Activated T-cell treated with anti-CD3 and anti-CD28 coated beads, Interleukin-2, amount 50 U/mL, for 72 hours (primary cell): Measurements from ENCODE around the gene MYOF. TPM values are rescaled to one million over a fixed set of nuclear protein-coding genes. Genes with fewer than 3 reads are reported as not detected.
A peak's percentile ranks its signal among the peaks of the same experiment; 100 is the strongest.
"Not testable (repeated sequence)": the region's sequence is repeated elsewhere in the genome, so short reads cannot be mapped to it uniquely, and the experiment has no call there.

ENCODE experiments used
- ATAC-seq, 2 donors: fragments of 150-1000 bp; cut with Tn5 transposase; replicated peaks in 1 of 2; 2 replicates each; pipeline ENCODE4 v1.10.0; 2021; ENCODE audit warnings: moderate library complexity in 2 of 2, mild to moderate bottlenecking in 1 of 2
- DNase-seq, 2 donors: peaks; one replicate each; pipeline ENCODE4 v3.0.0; 2021 to 2022; ENCODE audit warnings: mixed read lengths in 1 of 2
- H3K27ac Mint-ChIP-seq: one replicate; pipeline ENCODE4 v1.8.0; 2022; ENCODE audit warnings: mild to moderate bottlenecking, moderate library complexity, mixed read lengths
- H3K27me3 Mint-ChIP-seq: one replicate; pipeline ENCODE4 v1.8.0; 2022; ENCODE audit warnings: low read depth, mixed read lengths
- H3K36me3 Mint-ChIP-seq, 2 donors: one replicate each; pipeline ENCODE4 v1.8.0; 2022; ENCODE audit warnings: mixed read lengths in 2 of 2, mild to moderate bottlenecking in 1 of 2; ENCODE audit not compliant: insufficient read depth in 2 of 2
- H3K4me1 Mint-ChIP-seq: one replicate; pipeline ENCODE4 v1.8.0; 2022; ENCODE audit warnings: low read depth, mixed read lengths
- H3K4me3 Mint-ChIP-seq, 2 donors: one replicate each; pipeline ENCODE4 v1.8.0; 2022; ENCODE audit warnings: mild to moderate bottlenecking in 2 of 2, mixed read lengths in 2 of 2, moderate library complexity in 2 of 2
- H3K9me3 Mint-ChIP-seq, 2 donors: one replicate each; pipeline ENCODE4 v1.8.0; 2022; ENCODE audit warnings: mixed read lengths in 2 of 2
- total RNA-seq, 2 donors: library from RNA; stranded (reverse); gene quantifications; one replicate each; pipeline ENCODE4 v1.2.3, GENCODE V29; 2022

Gene MYOF
- total RNA-seq, 2 donors from 2014 or later: 32.3 to 32.4 TPM

DNA sequence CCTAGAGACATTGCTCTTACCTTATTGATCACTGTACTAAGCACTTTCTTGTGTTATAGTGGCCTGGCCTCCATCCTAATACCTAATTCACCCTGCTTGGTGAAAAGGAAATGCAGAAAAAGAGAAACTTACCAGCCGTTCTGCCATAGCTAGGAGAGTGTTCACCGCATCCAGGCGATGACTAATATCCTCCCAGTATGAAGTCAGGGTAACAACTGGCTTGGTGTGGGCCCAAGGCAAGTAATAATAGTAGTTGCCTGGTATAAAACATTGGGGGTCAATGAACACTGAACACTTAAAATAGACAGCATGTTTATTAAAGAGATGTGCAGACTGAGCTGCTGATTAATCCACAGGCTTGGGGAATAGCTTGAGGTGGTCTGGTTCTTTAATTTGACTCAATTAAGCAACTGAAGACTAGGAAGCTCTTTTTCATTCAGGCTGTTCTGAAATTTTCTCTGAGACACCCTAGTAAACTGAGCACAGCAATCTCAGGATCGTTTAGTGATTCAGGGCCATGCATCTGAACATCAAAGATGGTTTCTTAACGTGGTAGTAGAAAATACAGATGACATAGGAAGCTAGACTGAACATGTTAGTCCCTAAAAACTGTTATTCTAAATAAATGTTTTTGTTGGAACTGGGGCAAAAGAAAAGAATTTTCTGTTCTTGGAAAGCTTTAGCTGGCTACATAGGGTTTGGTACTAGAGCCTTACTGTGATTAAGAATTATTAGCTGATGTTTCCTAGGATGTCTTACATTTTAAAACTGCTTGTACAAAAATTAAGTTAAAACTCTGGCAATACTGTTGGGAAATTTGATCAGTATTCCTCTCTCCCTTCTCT lies 102.2 kb downstream of the MYOF start:
- H3K4me1 Mint-ChIP-seq: peaks cover 60% of the 10 kb centered on the region
- peak; percentile 89 to 93 for ATAC-seq
- peak overlapping the region; percentile 74 to 85 for H3K4me3 Mint-ChIP-seq
- H3K36me3 Mint-ChIP-seq: peaks cover 2 to 14% of the 10 kb centered on the region in 2 donors
- H3K27ac Mint-ChIP-seq: peak overlapping the region; percentile 98
- no peaks in the 10 kb centered on the region for H3K27me3 Mint-ChIP-seq
- peak; percentile 64 to 75 for DNase-seq
- no peaks in the 10 kb centered on the region for H3K9me3 Mint-ChIP-seq

- H3K9me3 Mint-ChIP-seq: no peaks in the 10 kb centered on the region
- peak; percentile 43 to 45 for DNase-seq
- peak overlapping the region; percentile 98 for H3K27ac Mint-ChIP-seq
- H3K36me3 Mint-ChIP-seq: peaks cover 6 to 18% of the 10 kb centered on the region in 2 donors
- peaks cover 60% of the 10 kb centered on the region for H3K4me1 Mint-ChIP-seq
- peak overlapping the region; percentile 74 to 85 for H3K4me3 Mint-ChIP-seq
- H3K27me3 Mint-ChIP-seq: no peaks in the 10 kb centered on the region
- peak; percentile 82 for ATAC-seq
These were observed 103.0 kb downstream of the MYOF start for GRCh38 chr10:93378997-93379730.

DNA sequence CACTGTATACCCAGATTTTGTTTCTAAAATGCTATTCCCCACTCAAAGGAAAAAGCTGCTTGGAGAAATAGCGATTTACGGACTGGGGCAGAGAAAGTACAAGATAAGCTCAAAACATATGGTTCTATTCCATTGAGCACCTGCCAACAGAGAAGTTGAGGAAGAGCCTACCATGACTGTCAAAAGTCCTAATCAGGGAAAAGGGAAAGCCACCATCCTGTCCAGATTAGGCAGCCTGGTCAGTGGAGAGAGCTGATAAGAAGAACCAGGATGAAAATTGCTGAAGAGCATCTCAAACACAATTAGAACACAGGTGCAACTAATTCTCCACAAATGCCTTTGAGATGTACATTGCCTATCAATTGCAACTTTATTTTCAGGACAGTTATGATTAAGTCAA lies 104.1 kb downstream of the MYOF start:
- H3K36me3 Mint-ChIP-seq: peaks cover 8 to 15% of the 10 kb centered on the region in 2 donors
- no peak for ATAC-seq
- no peak for DNase-seq
- no peaks in the 10 kb centered on the region for H3K9me3 Mint-ChIP-seq
- no peaks in the 10 kb centered on the region for H3K27me3 Mint-ChIP-seq
- H3K4me3 Mint-ChIP-seq: no peak overlapping the region
- H3K4me1 Mint-ChIP-seq: peaks cover 50% of the 10 kb centered on the region
- no peak overlapping the region for H3K27ac Mint-ChIP-seq

DNA sequence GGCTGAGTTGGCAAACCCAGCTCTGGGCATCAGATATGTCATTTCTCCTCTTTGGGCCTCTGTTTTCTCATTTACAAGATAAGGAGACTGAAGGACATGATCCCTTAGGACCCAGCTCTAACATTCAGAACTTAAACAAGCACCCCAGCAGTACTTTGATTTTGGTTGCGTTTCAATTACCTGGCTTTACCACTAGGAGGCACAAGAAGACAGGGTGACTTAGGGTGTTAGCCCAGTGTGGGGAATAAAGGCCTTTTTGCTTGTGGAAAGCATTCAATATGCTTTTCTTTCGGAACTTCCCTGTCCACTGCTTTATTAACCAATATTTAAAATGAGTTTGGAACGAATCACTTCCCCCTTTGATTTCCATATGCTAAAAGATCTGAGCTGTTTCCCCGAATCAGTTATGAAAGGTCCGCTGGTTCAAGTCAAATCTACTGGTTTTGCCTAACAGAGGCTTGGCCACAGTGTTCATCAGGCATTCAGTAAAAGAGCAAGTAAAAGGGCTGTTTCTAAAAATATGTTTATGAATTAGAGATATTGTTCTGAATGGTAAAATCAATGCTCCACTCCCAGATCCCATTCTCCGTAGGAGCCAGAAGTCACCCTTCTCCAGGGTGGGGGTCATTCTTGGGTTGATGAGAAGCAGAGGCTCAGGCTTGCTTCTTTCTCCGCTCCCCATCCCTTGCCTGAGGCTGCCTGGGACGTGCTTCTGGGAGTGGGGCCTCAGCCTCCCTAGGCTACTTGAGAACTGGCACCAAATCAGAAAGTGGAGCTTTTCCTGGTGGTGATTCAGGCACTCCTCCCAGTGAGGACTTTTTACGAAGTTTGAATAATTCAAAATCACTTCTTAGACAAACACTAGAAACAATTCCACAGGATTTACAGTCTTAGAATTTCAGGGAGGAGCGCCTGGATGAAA lies 105.5 kb downstream of the MYOF start:
- Mint-ChIP-seq H3K4me3 (no peak overlapping the region), H3K27ac (peak overlapping the region; percentile 82), H3K36me3 (peaks cover 8 to 15% of the 10 kb centered on the region in 2 donors), H3K9me3 (no peaks in the 10 kb centered on the region), H3K4me1 (peaks cover 47% of the 10 kb centered on the region), H3K27me3 (no peaks in the 10 kb centered on the region)
- peak; percentile 24 to 27 for ATAC-seq
- peak; percentile 52 to 65 for DNase-seq

GRCh38 chr10:93370961-93371360 lies 111.2 kb downstream of the MYOF start:
- H3K27ac Mint-ChIP-seq: no peak overlapping the region
- no peak for ATAC-seq
- no peak overlapping the region for H3K4me3 Mint-ChIP-seq
- peaks cover 6 to 11% of the 10 kb centered on the region in 2 donors for H3K36me3 Mint-ChIP-seq
- H3K9me3 Mint-ChIP-seq: no peaks in the 10 kb centered on the region
- no peaks in the 10 kb centered on the region for H3K27me3 Mint-ChIP-seq
- peaks cover 4% of the 10 kb centered on the region for H3K4me1 Mint-ChIP-seq
- DNase-seq: no peak

DNA sequence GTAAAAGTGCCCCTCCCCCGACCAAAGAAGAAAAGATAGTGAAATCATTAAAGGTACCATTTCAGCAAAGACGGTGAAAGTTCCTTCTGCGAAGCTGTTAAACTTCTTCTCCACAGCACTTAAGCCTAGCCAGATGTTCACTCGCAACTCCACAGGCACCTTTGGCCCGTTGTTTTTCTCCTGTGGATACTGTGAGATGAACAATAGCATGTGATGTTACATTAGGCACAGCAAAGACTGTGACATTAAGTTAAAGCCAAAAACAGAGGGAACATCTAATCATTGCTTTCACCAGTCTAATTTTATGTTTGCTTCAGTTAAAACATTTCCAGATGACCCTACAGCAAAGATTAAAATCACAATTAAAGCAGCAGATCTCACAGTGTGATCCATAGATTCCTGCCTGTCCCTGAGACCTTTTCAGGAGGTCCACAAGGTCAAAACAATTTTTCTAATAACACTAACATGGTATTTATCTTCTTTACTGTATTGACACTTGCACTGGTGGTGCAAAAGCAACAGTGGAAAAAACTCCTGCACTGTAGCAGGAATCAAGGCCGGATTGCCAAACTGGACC lies 112.5 kb downstream of the MYOF start:
- Mint-ChIP-seq H3K27ac (no peak overlapping the region), H3K4me1 (no peaks in the 10 kb centered on the region), H3K36me3 (peaks cover 6 to 14% of the 10 kb centered on the region in 2 donors), H3K9me3 (no peaks in the 10 kb centered on the region), H3K4me3 (no peak overlapping the region), H3K27me3 (no peaks in the 10 kb centered on the region)
- no peak for DNase-seq
- ATAC-seq: no peak

GRCh38 chr10:93368210-93368609 lies 113.9 kb downstream of the MYOF start:
- no peaks in the 10 kb centered on the region for H3K4me1 Mint-ChIP-seq
- ATAC-seq: no peak
- H3K4me3 Mint-ChIP-seq: no peak overlapping the region
- H3K36me3 Mint-ChIP-seq: peaks cover 0 to 13% of the 10 kb centered on the region in 2 donors
- no peak overlapping the region for H3K27ac Mint-ChIP-seq
- no peak for DNase-seq
- H3K27me3 Mint-ChIP-seq: no peaks in the 10 kb centered on the region
- H3K9me3 Mint-ChIP-seq: no peaks in the 10 kb centered on the region

DNA sequence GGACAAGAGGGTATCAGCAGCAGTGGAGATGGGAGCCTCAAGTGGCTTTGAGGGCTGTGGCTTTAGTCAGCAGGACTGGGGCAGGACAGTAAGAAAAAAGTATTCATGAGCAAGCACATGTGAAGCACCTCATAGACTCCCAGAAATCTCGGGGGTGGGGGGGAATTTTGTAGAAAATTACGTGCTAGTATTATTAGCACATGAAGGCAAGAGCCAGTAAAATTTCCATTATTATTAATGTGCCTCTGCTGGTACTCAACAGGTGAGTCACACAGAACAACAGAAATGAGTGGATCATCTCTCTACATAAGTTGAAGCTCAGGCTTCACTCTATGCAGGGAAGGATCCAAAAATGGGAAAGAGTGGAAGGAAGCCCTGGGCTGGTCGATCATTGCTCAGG lies 114.5 kb downstream of the MYOF start:
- no peaks in the 10 kb centered on the region for H3K27me3 Mint-ChIP-seq
- DNase-seq (no peak), ATAC-seq (no peak)
- H3K9me3 Mint-ChIP-seq: no peaks in the 10 kb centered on the region
- no peaks in the 10 kb centered on the region for H3K4me1 Mint-ChIP-seq
- H3K36me3 Mint-ChIP-seq: peaks cover 0 to 11% of the 10 kb centered on the region in 2 donors
- H3K4me3 Mint-ChIP-seq: no peak overlapping the region
- H3K27ac Mint-ChIP-seq: no peak overlapping the region

DNA sequence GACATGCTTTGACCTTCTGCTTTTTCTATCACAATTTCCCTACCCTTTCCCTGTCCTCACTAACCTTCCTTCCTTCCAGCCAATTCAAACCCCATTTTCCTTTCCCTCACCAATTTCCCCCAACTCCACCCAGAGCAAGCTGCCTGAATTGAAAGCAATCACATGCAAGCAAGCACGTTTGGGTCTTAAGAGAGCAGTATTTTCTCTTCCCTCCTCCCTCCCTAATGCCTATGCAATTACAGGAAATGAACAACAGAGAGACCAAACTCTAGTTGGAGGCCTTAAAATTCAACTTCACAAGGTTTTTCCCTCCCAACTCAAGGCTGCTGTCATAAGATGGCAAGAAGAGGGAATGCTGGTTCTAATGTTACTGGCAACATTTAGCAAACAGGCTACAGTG lies 117.2 kb downstream of the MYOF start:
- no peak for DNase-seq
- ATAC-seq: no peak
- Mint-ChIP-seq H3K4me1 (no peaks in the 10 kb centered on the region), H3K36me3 (peaks cover 0 to 11% of the 10 kb centered on the region in 2 donors), H3K27ac (no peak overlapping the region), H3K27me3 (no peaks in the 10 kb centered on the region), H3K4me3 (no peak overlapping the region), H3K9me3 (no peaks in the 10 kb centered on the region)

- H3K36me3 Mint-ChIP-seq: peaks cover 0 to 9% of the 10 kb centered on the region in 2 donors
- no peaks in the 10 kb centered on the region for H3K27me3 Mint-ChIP-seq
- H3K4me3 Mint-ChIP-seq: no peak overlapping the region
- ATAC-seq: no peak
- no peaks in the 10 kb centered on the region for H3K4me1 Mint-ChIP-seq
- no peaks in the 10 kb centered on the region for H3K9me3 Mint-ChIP-seq
- no peak overlapping the region for H3K27ac Mint-ChIP-seq
- DNase-seq: no peak
These were observed 118.1 kb downstream of the MYOF start for GRCh38 chr10:93363891-93364648.

GRCh38 chr10:93358398-93358797 lies 123.7 kb downstream of the MYOF start:
- not testable (repeated sequence) for H3K27ac Mint-ChIP-seq, H3K27me3 Mint-ChIP-seq, H3K4me3 Mint-ChIP-seq, DNase-seq, ATAC-seq, H3K9me3 Mint-ChIP-seq
- Mint-ChIP-seq H3K36me3 (peaks cover 3 to 21% of the 10 kb centered on the region in 2 donors), H3K4me1 (peaks cover 11% of the 10 kb centered on the region)

DNA sequence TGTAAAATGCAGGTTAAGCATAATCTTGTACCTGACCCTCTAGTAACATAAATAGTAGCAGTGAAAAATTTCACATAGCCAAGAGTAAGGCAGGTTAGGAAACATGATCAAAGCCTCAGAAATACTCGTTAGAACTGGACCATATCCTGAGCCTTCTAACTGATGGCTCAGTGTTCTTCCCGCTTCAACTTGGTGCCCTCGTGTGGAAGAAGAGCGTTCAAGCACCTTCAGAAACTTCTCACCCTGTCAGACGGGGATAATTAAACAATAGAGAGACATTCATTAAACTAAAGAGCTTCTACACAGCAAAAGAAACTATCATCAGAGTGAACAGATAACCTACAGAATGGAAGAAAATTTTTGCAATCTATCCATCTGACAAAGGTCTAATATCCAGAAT lies 124.5 kb downstream of the MYOF start:
- Mint-ChIP-seq H3K4me1 (peaks cover 11% of the 10 kb centered on the region), H3K27ac (no peak overlapping the region), H3K4me3 (no peak overlapping the region), H3K36me3 (peaks cover 3 to 21% of the 10 kb centered on the region in 2 donors), H3K27me3 (no peaks in the 10 kb centered on the region), H3K9me3 (no peaks in the 10 kb centered on the region)
- ATAC-seq: peak; percentile 48 to 57
- DNase-seq: no peak
